GM19099 (cell line): ENCODE data around the gene UBASH3B.

Experiments used
- POLR2A ChIP-seq: IDR thresholded peaks from 3 replicates; pipeline ENCODE4 v1.6.1; 2011; ENCODE audit warnings: low read depth; ENCODE audit not compliant: insufficient read length; ENCODE audit errors: extremely low read depth

UBASH3B gene, protein sequence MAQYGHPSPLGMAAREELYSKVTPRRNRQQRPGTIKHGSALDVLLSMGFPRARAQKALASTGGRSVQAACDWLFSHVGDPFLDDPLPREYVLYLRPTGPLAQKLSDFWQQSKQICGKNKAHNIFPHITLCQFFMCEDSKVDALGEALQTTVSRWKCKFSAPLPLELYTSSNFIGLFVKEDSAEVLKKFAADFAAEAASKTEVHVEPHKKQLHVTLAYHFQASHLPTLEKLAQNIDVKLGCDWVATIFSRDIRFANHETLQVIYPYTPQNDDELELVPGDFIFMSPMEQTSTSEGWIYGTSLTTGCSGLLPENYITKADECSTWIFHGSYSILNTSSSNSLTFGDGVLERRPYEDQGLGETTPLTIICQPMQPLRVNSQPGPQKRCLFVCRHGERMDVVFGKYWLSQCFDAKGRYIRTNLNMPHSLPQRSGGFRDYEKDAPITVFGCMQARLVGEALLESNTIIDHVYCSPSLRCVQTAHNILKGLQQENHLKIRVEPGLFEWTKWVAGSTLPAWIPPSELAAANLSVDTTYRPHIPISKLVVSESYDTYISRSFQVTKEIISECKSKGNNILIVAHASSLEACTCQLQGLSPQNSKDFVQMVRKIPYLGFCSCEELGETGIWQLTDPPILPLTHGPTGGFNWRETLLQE

GRCh38 chr11:122655527-122656072 is at the start of gene UBASH3B:
Gene UBASH3B (plus strand): TSS chr11:122655722. CDS start chr11:122656050, 328 bp downstream.
- TF ChIP-seq POLR2A, result no peak

GRCh38 chr11:122612123-122612824 is 43.2 kb upstream of the UBASH3B start:
- no peak for TF ChIP-seq POLR2A

- TF ChIP-seq POLR2A, result no peak
These were observed 38.8 kb upstream of the UBASH3B start for GRCh38 chr11:122616718-122617117.

DNA sequence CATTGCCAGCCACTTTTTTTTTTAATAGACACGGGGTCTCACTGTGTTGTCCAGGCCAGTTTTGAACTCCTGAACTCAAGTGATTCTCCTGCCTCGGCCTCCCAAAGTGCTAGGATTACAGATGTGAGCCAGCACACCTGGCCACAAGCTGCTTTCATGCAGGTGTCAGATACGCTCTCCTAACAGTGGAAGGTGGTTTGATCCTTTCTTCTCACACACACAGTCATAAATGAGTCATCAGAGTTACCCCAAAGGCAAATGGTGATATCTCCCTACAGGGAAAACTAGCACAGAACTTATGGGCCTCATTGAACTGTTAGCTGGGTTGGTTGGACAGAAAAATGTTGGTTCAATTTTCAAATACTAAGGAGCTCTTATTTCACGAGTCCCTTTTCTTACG is 38.2 kb upstream of the UBASH3B start:
- TF ChIP-seq POLR2A, result no peak

- no peak for TF ChIP-seq POLR2A
These were observed 37.6 kb upstream of the UBASH3B start for GRCh38 chr11:122617926-122618325.

- no peak for TF ChIP-seq POLR2A
These were observed 36.6 kb upstream of the UBASH3B start for GRCh38 chr11:122618927-122619326.

- TF ChIP-seq POLR2A, result no peak
These were observed 35.8 kb upstream of the UBASH3B start for GRCh38 chr11:122619757-122620156.

- TF ChIP-seq POLR2A, result no peak
These were observed 29.4 kb upstream of the UBASH3B start for GRCh38 chr11:122625976-122626665.

DNA sequence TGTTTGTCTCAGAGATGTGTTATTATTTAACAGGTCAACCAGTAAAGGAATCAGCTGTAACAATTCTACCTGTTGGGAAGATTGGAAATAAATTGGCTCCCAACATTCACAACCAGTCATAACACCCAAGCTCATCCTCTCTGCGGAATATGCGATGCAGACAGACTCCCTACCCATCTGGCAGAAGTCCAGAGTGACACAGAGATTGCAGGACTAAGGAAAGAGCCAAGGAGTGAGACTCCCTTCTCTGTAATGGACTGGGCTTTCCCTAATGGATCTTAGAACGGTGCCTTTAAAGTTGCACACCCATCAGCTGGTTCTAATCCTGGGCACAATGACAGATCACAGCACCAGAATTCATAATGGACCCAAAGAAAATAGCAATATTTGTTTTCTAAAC is 27.8 kb upstream of the UBASH3B start:
- no peak for TF ChIP-seq POLR2A

DNA sequence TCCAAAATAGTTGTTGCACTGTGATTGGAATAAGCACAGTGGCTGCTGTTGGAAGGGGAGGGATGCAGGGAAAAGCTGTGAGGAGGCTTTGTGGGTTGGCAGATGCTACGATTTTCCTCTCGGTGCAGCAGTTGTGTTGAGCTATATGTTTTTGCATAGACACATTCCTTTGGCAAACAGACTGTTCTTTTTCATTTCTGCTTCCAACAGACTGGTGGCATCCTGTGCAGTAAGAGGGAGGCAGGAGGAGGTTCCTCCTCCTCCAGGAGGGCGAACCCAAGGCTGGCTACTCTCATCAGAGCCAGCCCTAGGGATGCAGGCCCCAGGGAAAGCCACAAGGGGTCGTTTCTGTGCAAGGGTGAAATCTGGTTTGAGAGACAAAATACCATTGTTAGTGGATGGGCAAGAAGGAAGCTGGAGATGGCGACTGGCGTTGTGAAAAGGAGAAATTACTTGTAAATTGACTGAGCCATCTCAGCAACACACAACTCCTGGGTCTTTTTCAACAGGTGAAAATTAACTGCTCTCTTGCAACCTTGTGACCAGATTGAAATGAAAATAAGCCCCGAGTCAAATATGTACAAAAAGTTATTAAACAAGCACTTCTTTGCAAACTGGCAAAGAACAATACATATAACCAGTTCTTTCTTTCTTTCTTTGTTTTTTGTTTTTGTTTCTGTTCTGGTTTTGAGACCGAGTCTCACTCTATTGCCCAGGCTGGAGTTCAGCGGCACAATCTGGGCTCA is 26.5 kb upstream of the UBASH3B start:
- TF ChIP-seq POLR2A, result no peak

GRCh38 chr11:122632181-122632824 is 23.2 kb upstream of the UBASH3B start:
- no peak for TF ChIP-seq POLR2A

DNA sequence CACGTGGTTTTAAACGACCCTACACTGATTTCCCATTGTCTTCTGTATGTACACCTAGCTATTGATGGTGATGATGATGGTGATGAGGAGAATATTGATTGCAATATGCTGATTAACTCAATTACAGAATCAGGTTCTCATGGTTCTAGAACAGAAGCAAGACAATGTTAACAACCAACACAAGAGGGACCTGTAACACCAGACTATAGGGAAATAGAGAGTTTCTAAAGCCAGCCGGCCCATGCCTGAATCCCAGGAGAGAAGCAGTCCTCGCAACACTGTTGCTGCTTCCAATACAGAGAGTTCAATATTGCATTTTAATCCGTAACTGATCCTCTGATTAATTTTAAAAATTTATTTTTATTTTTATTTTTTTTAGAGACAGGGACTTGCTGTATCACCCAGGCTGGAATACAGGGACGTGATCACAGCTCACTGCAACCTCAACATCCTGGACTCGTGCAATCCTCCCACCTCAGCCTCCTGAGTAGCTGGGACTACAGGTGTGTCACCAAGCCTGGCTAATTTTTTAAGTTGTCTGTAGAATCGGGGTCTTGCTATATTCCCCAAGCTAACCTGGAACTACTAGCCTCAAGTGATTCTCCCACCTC is 22.2 kb upstream of the UBASH3B start:
- no peak for TF ChIP-seq POLR2A

DNA sequence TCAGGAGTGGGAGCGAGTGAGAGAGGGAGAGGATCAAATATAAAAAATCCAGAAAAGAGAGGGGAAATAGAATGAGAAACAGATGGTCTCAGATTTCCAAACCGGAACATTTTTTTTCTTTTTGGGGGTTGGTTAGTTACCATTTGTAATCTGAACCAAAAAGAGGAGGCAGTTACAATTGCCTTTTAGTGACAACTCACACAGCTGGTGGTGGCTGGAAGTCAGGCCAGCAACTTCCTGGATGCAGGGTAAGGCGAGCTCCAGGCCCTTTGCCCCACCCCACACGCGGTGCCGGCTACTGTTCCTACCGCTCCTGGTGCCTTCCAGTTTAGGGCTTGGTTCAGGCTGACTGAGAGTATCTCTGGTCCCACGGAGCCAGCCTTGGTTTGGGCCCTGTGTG is 21.0 kb upstream of the UBASH3B start:
- TF ChIP-seq POLR2A, result no peak
